Thoracic aorta (tissue), 2 donors: ENCODE data around the gene SURF6. TPM values are rescaled to one million over a fixed set of nuclear protein-coding genes. Genes with fewer than 3 reads are reported as not detected.

Experiments
- ATAC-seq: fragments of 150-250 bp; one replicate; pipeline ENCODE4 v1.8.0; 2017; ENCODE audit warnings: low read depth; ENCODE audit not compliant: insufficient number of reproducible peaks, low FRiP score
- DNase-seq: peaks from one replicate; pipeline ENCODE4 v3.0.0-alpha.2; 2020; ENCODE audit warnings: low spot score
- H3K27ac ChIP-seq, 2 donors: fragments of 200-600 bp; sonication (generic); 1 replicate in 1 of 2; 2 replicates in 1 of 2; pipeline ENCODE4 v1.5.1; 2016; ENCODE audit warnings: mild to moderate bottlenecking in 2 of 2, moderate library complexity in 2 of 2
- H3K27me3 ChIP-seq: fragments of 200-600 bp; sonication (generic); replicated peaks from 2 replicates; pipeline ENCODE4 v1.6.0; 2016; ENCODE audit warnings: mild to moderate bottlenecking; ENCODE audit not compliant: insufficient read depth
- H3K36me3 ChIP-seq: fragments of 200-600 bp; sonication (generic); one replicate; pipeline ENCODE4 v1.5.1; 2016
- H3K4me1 ChIP-seq, 2 donors: fragments of 200-600 bp; sonication (generic); 1 replicate in 1 of 2; 2 replicates in 1 of 2; pipeline versions ENCODE4 v1.5.1 to v1.6.0; 2016; ENCODE audit warnings: low read depth in 2 of 2, mild to moderate bottlenecking in 1 of 2; ENCODE audit not compliant: control insufficient read depth in 1 of 2
- H3K4me3 ChIP-seq: fragments of 200-600 bp; sonication (generic); 2 replicates; pipeline ENCODE4 v1.5.1; 2016; ENCODE audit warnings: mild to moderate bottlenecking
- H3K9me3 ChIP-seq: fragments of 200-600 bp; sonication (generic); 2 replicates; pipeline ENCODE4 v1.5.1; 2016
- CTCF ChIP-seq: fragments of 200-600 bp; sonication (generic); IDR thresholded peaks from one replicate; pipeline ENCODE4 v1.5.1; 2019; ENCODE audit warnings: antibody characterized with exemption
- total RNA-seq, 2 donors: library from RNA; depleted of rRNA; stranded (reverse); fragments of >200 nt; gene quantifications; one replicate each; pipeline versions ENCODE4 v1.1.0 to v1.2.3, GENCODE V29; 2016

The SURF6 gene
- total RNA-seq, 2 donors from 2014 or later, result 11.6 to 46.1 TPM

DNA sequence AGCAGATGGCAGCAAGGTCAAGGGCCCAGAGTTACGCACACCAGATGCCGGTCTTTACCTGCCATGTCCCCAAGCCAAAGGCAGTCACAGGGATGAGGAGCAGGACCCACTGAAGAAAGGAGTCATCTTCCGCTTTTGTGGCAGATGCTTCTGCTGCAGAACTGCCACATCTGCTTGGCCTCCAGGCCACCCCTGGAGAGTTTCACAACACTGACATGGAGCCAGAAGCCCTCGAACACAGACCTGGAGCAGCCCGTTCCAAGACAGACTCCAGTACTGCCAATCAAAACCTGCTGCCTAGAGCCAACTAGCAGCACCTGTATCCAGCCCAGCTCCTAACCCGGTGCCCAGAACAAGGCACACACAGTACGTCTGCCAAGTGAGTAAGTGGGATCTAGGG, 18.8 kb upstream of the SURF6 start:
- Histone ChIP-seq H3K4me3 (no peak overlapping the region), H3K4me1 (peaks cover 15 to 31% of the 10 kb centered on the region in 2 donors), H3K9me3 (no peaks in the 10 kb centered on the region), H3K36me3 (peaks cover 28% of the 10 kb centered on the region), H3K27ac (no peak overlapping the region), H3K27me3 (no peaks in the 10 kb centered on the region)
- no peak for TF ChIP-seq CTCF
- ATAC-seq, result no peak
- no peak for DNase-seq

DNA sequence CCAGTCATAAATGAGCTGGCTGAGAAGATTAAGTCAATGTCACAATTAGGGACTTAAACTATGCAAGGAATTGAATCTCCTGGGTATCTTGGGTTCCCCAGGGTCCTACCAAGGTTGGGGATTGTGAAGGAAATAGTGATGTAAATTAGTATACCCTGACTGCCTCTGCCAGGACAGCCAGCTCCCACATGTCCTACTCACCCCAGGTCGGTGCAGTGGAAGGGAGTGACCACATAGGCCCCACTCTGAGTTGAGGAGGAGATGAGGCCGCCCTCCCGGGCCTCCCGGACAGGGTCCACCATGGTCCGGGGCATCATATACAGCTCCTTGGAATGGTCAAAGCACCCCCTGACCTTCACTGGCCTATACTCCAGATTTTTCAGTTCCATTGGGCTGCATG, 17.6 kb upstream of the SURF6 start:
- TF ChIP-seq CTCF, result no peak
- Histone ChIP-seq H3K4me1 (peaks cover 21 to 43% of the 10 kb centered on the region in 2 donors), H3K9me3 (no peaks in the 10 kb centered on the region), H3K36me3 (peaks cover 36% of the 10 kb centered on the region), H3K4me3 (no peak overlapping the region), H3K27me3 (no peaks in the 10 kb centered on the region), H3K27ac (no peak overlapping the region)
- DNase-seq, result no peak
- ATAC-seq, result no peak

DNA sequence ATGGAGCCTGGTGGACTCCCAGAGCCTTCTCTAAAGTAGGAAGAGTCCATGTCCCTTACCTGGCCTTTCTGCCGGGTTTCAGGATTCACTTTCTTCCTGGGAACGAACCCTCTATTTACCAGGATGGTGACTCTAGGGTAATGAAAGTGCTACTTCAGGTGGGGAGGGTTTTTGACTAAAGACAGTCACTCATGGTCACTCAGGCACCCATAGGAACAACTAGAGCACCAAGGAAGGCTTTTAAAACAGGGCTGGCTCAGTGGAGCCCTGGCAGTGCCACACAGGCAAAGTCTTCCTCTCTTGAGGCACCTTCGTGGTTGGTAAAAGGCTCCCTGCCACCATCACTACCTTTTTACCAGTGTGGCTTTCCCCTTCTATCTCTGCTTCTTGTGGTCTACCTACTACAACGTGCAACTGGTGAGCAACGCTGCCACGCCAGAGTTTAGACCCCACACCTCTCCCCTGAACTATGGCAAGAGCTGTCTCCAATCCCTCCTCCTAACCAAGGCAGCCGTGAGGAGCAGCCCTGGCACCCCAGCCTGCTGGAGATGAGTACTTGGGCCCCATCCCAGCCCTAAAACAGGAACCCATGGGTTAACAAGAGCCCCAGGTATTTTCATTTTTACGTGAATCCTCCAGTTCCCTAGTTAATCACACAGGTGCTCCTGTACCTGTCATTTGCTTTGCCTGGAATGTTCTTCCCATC, 16.8 kb upstream of the SURF6 start:
- TF ChIP-seq CTCF, result no peak
- no peaks in the 10 kb centered on the region for H3K9me3 ChIP-seq
- ATAC-seq, result no peak
- no peak overlapping the region for H3K4me3 ChIP-seq
- H3K27ac ChIP-seq, result no peak overlapping the region
- H3K4me1 ChIP-seq, result peaks cover 21 to 43% of the 10 kb centered on the region in 2 donors
- peaks cover 36% of the 10 kb centered on the region for H3K36me3 ChIP-seq
- no peak for DNase-seq
- H3K27me3 ChIP-seq, result no peaks in the 10 kb centered on the region

DNA sequence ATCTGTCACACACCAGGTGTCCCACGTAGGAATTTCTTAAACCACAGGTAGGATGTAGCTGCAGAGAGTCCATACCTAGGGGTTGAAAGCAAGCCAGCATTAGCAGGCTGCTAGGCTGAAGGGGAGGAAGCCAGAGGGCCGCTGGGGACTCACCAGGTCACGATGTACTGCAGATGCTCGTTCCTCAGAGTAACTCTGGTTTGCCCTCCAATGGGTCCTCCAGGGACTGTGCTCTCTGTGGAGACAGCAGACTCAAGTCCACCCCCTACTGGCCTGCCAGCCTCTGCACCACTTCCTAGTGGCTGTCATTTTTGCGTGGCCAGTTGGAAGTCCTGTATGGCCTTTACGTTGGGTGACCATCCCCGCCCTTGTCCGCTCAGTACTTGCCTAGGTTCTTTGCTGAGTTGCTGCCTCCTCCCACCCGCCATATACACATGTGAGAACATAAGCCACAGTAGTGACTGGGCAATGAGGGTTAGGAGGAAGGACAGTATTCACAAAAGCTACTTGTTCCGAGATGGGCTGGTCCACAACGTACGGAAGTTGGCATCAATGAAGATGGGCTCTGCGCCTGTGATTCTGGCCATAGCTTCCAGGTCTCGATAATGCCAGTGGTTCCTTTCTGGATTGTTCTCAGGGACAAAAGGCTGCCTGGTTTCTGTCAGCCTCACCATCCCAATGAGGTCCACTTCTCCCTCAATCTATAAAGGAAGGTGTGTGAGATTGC, 16.1 kb upstream of the SURF6 start:
- Histone ChIP-seq H3K4me1 (peaks cover 19 to 38% of the 10 kb centered on the region in 2 donors), H3K4me3 (no peak overlapping the region), H3K27ac (no peak overlapping the region), H3K9me3 (no peaks in the 10 kb centered on the region), H3K36me3 (peaks cover 36% of the 10 kb centered on the region), H3K27me3 (no peaks in the 10 kb centered on the region)
- ATAC-seq (no peak), DNase-seq (no peak)
- TF ChIP-seq CTCF, result peak; percentile 15

- H3K9me3 ChIP-seq, result no peaks in the 10 kb centered on the region
- H3K36me3 ChIP-seq, result peaks cover 36% of the 10 kb centered on the region
- H3K27ac ChIP-seq, result no peak overlapping the region
- H3K27me3 ChIP-seq, result no peaks in the 10 kb centered on the region
- DNase-seq (no peak), ATAC-seq (no peak)
- no peak overlapping the region for H3K4me3 ChIP-seq
- H3K4me1 ChIP-seq, result peaks cover 19 to 40% of the 10 kb centered on the region in 2 donors
- no peak for TF ChIP-seq CTCF
Measured at GRCh38 chr9:133351526-133351907, 15.5 kb upstream of the SURF6 start.
